Left colon (tissue), 2 donors: ENCODE measurements around the gene ETS2. TPM values are rescaled to one million over a fixed set of nuclear protein-coding genes. Genes with fewer than 3 reads are reported as not detected.

Source experiments
- ATAC-seq: fragments of 200-7000 bp; cut with Tn5 transposase; one replicate; pipeline ENCODE4 v1.9.1; 2020; ENCODE audit warnings: mild to moderate bottlenecking, moderate library complexity
- DNase-seq, 2 donors: peaks; one replicate each; pipeline ENCODE4 v3.0.0-alpha.2; 2020
- intact Hi-C, 2 donors: fragments of 100-400 bp; cut with DNase I in 1 of 2; cut with micrococcal nuclease in 1 of 2; formaldehyde crosslinking; loops; one replicate each; pipeline versions ENCODE4 v1.11.2 to v1.14.0; 2022; cut with DNase I, micrococcal nuclease
- long read RNA-seq: library from polyadenylated mRNA; unstranded; transcript quantifications from one replicate; pipeline ENCODE4 v2.0.0, GENCODE V29; 2021
- total RNA-seq, 2 donors: library from RNA; stranded (reverse); fragmentation: NEBNext Ultra II Directional; extraction: Animal tissue kit (Norgen Biotek cat#: 25700); gene quantifications; one replicate each; pipeline ENCODE4 v1.2.1, GENCODE V29; 2021
- donor health status: DM: no; HTN: no; CAD: no.
- donor health status: DM: yes; HTN: yes; CAD: no.

Gene ETS2
- 100 to 1,000 TPM; 158 to 274 TPM for total RNA-seq
- long read RNA-seq, transcript ETS2-202 (10 exons, 3,766 nt): major isoform, 39 of 196 reads
- long read RNA-seq, partial matches to known transcripts: 99 of 196 reads
- long read RNA-seq, other reads (novel, unspliced or antisense): 58 of 196 reads

- ATAC-seq (peak; percentile 69), DNase-seq (peak; percentile 92 to 95)
- intact Hi-C loops: no loop called here
These were observed at the start of gene ETS2 for GRCh38 chr21:38805328-38806152. Gene ETS2, plus strand, starts transcription at chr21:38805929. Its CDS starts 4,106 bp downstream, at chr21:38810035.

GRCh38 chr21:38756746-38757145 lies 49.0 kb upstream of the ETS2 start:
- ATAC-seq (no peak), DNase-seq (no peak)
- intact Hi-C loops: no loop called here

- ATAC-seq: no peak
- no peak for DNase-seq
- intact Hi-C loops: no loop called here
These were observed 47.1 kb upstream of the ETS2 start for GRCh38 chr21:38758501-38759214.

- ATAC-seq: no peak
- no peak for DNase-seq
- intact Hi-C loops: no loop called here
These were observed 46.3 kb upstream of the ETS2 start for GRCh38 chr21:38759413-38759812.

GRCh38 chr21:38760017-38760761 lies 45.5 kb upstream of the ETS2 start:
- intact Hi-C loops: no loop called here
- ATAC-seq (no peak), DNase-seq (no peak)

GRCh38 chr21:38760762-38761155 lies 45.0 kb upstream of the ETS2 start:
- DNase-seq: no peak
- intact Hi-C loops: no loop called here
- no peak for ATAC-seq

- DNase-seq: no peak
- ATAC-seq: peak; percentile 40
- intact Hi-C loops: no loop called here
These were observed 44.2 kb upstream of the ETS2 start for GRCh38 chr21:38761531-38761930.

GRCh38 chr21:38765056-38765455 lies 40.7 kb upstream of the ETS2 start:
- ATAC-seq: no peak
- intact Hi-C loops: no loop called here
- no peak for DNase-seq

- intact Hi-C loops: no loop called here
- ATAC-seq (peak; percentile 79), DNase-seq (peak; percentile 47 to 57)
These were observed 38.6 kb upstream of the ETS2 start for GRCh38 chr21:38766987-38767722.

GRCh38 chr21:38768471-38769063 lies 37.2 kb upstream of the ETS2 start:
- intact Hi-C loops: no loop called here
- DNase-seq (no peak), ATAC-seq (no peak)

GRCh38 chr21:38769191-38769780 lies 36.4 kb upstream of the ETS2 start:
- DNase-seq (no peak), ATAC-seq (no peak)
- intact Hi-C loops: no loop called here

GRCh38 chr21:38770660-38771059 lies 35.1 kb upstream of the ETS2 start:
- ATAC-seq: peak; percentile 55
- DNase-seq: no peak
- intact Hi-C loops: no loop called here

- intact Hi-C loops: no loop called here
- DNase-seq (no peak), ATAC-seq (peak; percentile 80)
These were observed 34.2 kb upstream of the ETS2 start for GRCh38 chr21:38771536-38771935.

GRCh38 chr21:38772646-38773045 lies 33.1 kb upstream of the ETS2 start:
- no peak for ATAC-seq
- intact Hi-C loops: no loop called here
- no peak for DNase-seq

- no peak for DNase-seq
- no peak for ATAC-seq
These were observed 32.3 kb upstream of the ETS2 start for GRCh38 chr21:38773099-38774061.

GRCh38 chr21:38774152-38774551 lies 31.6 kb upstream of the ETS2 start:
- ATAC-seq (no peak), DNase-seq (no peak)
- intact Hi-C loops: no loop called here

More at GRCh38 chr21:38773099-38774061, 32.3 kb upstream of the ETS2 start:
- intact Hi-C loops: no loop called here
